Activated CD8-positive, alpha-beta memory T cell treated with anti-CD3 and anti-CD28 coated beads, Interleukin-2, amount 10 ng/mL, durations not matched to agents 7 days and 5 days (primary cell): Measurements from ENCODE around the gene MOK. TPM values are rescaled to one million over a fixed set of nuclear protein-coding genes. Genes with fewer than 3 reads are reported as not detected.
"Not testable (repeated sequence)": the region's sequence is repeated elsewhere in the genome, so short reads cannot be mapped to it uniquely, and the experiment has no call there.

Source experiments
- ATAC-seq: fragments of 150-1000 bp; cut with Tn5 transposase; one replicate; pipeline ENCODE4 v1.10.0; 2021; ENCODE audit warnings: moderate library complexity
- CTCF ChIA-PET: fragments of 350-600 bp; sonication (Branson Sonifier 250); formaldehyde crosslinking; loops from one replicate; lab custom pipeline; 2021; ENCODE audit warnings: antibody characterized with exemption; lab: Charles Lee
- DNase-seq: peaks from one replicate; pipeline ENCODE4 v3.0.0-alpha.2; 2020
- H3K27ac Mint-ChIP-seq: one replicate; pipeline ENCODE4 v1.8.0; 2021; ENCODE audit warnings: mild to moderate bottlenecking, mixed read lengths
- H3K27me3 Mint-ChIP-seq: one replicate; pipeline ENCODE4 v1.8.0; 2021; ENCODE audit warnings: mixed read lengths
- H3K36me3 Mint-ChIP-seq: one replicate; pipeline ENCODE4 v1.8.0; 2021; ENCODE audit warnings: mild to moderate bottlenecking, mixed read lengths
- H3K4me1 Mint-ChIP-seq: one replicate; pipeline ENCODE4 v1.8.0; 2021; ENCODE audit warnings: mixed read lengths
- H3K4me3 Mint-ChIP-seq: one replicate; pipeline ENCODE4 v1.8.0; 2021; ENCODE audit warnings: mild to moderate bottlenecking, moderate library complexity, mixed read lengths
- H3K9me3 Mint-ChIP-seq: one replicate; pipeline ENCODE4 v1.8.0; 2022; ENCODE audit warnings: low read depth, mixed read lengths
- total RNA-seq, 2 experiments: library from RNA; stranded (reverse); gene quantifications; one replicate each; pipeline ENCODE4 v1.2.3, GENCODE V29; 2021

Gene MOK
- total RNA-seq, 2 experiments from 2014 or later, result 3.2 to 3.6 TPM

- peaks cover 61% of the 10 kb centered on the region for H3K4me1 Mint-ChIP-seq
These were observed 14.5 kb upstream of the MOK start, which contains the start of gene ZNF839 for GRCh38 chr14:102319351-102320032. Gene ZNF839, plus strand, starts transcription at chr14:102319746. Its CDS starts 20 bp downstream, at chr14:102319766.

GRCh38 chr14:102318781-102319276 is 13.9 kb upstream of the MOK start:
- Mint-ChIP-seq H3K4me3 (peak overlapping the region; percentile 96), H3K4me1 (peaks cover 66% of the 10 kb centered on the region), H3K27me3 (no peaks in the 10 kb centered on the region), H3K9me3 (no peaks in the 10 kb centered on the region), H3K27ac (peak overlapping the region; percentile 96), H3K36me3 (no peaks in the 10 kb centered on the region)
- no peak for ATAC-seq
- CTCF ChIA-PET, result interaction anchor here (1.0 to 4.9 kb wide), 6 partner anchors 10 to 353 kb away, joined by 3 to 24 read pairs (median 4); partner anchors contain the start of genes CINP and TECPR2
- no peak for DNase-seq

More at GRCh38 chr14:102319351-102320032, 14.5 kb upstream of the MOK start, which contains the start of gene ZNF839:
- ATAC-seq, result peak; percentile 78
- no peaks in the 10 kb centered on the region for H3K36me3 Mint-ChIP-seq
- H3K4me3 Mint-ChIP-seq, result peak within 1 kb of the TSS; percentile 96
- peak; percentile 95 for DNase-seq
- H3K27ac Mint-ChIP-seq, result peak within 1 kb of the TSS; percentile 96
- CTCF ChIA-PET, result interaction anchor here (1.1 to 4.9 kb wide), 7 partner anchors 11 to 354 kb away, joined by 3 to 24 read pairs (median 4); partner anchors contain the start of genes CINP and TECPR2
- no peaks in the 10 kb centered on the region for H3K27me3 Mint-ChIP-seq
- H3K9me3 Mint-ChIP-seq, result no peaks in the 10 kb centered on the region

GRCh38 chr14:102317564-102318248 is 12.7 kb upstream of the MOK start:
- ATAC-seq (no peak), DNase-seq (peak; percentile 67)
- Mint-ChIP-seq H3K27ac (peak overlapping the region; percentile 90), H3K9me3 (no peaks in the 10 kb centered on the region), H3K4me3 (peak overlapping the region; percentile 79), H3K27me3 (no peaks in the 10 kb centered on the region), H3K36me3 (no peaks in the 10 kb centered on the region), H3K4me1 (peaks cover 65% of the 10 kb centered on the region)
- CTCF ChIA-PET, result interaction anchor here (0.6 to 4.9 kb wide), 22 partner anchors 9 to 596 kb away, joined by 3 to 29 read pairs (median 4); partner anchors contain the start of genes CINP, DYNC1H1, HSP90AA1 and MOK

GRCh38 chr14:102316743-102317563 is 12.0 kb upstream of the MOK start:
- peak; percentile 72 for ATAC-seq
- Mint-ChIP-seq H3K9me3 (no peaks in the 10 kb centered on the region), H3K4me3 (peak overlapping the region; percentile 79), H3K27ac (peak overlapping the region; percentile 90), H3K36me3 (no peaks in the 10 kb centered on the region), H3K4me1 (peaks cover 65% of the 10 kb centered on the region), H3K27me3 (no peaks in the 10 kb centered on the region)
- DNase-seq, result peak; percentile 95
- CTCF ChIA-PET, result interaction anchor here (0.6 to 4.9 kb wide), 24 partner anchors 12 to 595 kb away, joined by 3 to 29 read pairs (median 4); partner anchors contain the start of genes CINP, DYNC1H1, HSP90AA1 and MOK

GRCh38 chr14:102316338-102316742 is 11.4 kb upstream of the MOK start:
- peak overlapping the region; percentile 79 for H3K4me3 Mint-ChIP-seq
- H3K9me3 Mint-ChIP-seq, result no peaks in the 10 kb centered on the region
- CTCF ChIA-PET, result interaction anchor here (0.7 to 4.9 kb wide), 16 partner anchors 12 to 352 kb away, joined by 3 to 29 read pairs (median 4); partner anchors contain the start of genes CINP, DYNC1H1, HSP90AA1 and MOK
- ATAC-seq, result no peak
- no peaks in the 10 kb centered on the region for H3K36me3 Mint-ChIP-seq
- DNase-seq, result peak; percentile 57
- peaks cover 60% of the 10 kb centered on the region for H3K4me1 Mint-ChIP-seq
- no peaks in the 10 kb centered on the region for H3K27me3 Mint-ChIP-seq
- H3K27ac Mint-ChIP-seq, result peak overlapping the region; percentile 90

GRCh38 chr14:102315121-102315520 is 10.2 kb upstream of the MOK start:
- CTCF ChIA-PET, result interaction anchor here (0.6 to 2.9 kb wide), 28 partner anchors 10 to 608 kb away, joined by 3 to 63 read pairs (median 5); partner anchors contain the start of genes MOK and WDR20
- no peak overlapping the region for H3K27ac Mint-ChIP-seq
- no peaks in the 10 kb centered on the region for H3K9me3 Mint-ChIP-seq
- DNase-seq, result no peak
- H3K4me1 Mint-ChIP-seq, result peaks cover 48% of the 10 kb centered on the region
- H3K36me3 Mint-ChIP-seq, result no peaks in the 10 kb centered on the region
- peak overlapping the region; percentile 88 for H3K4me3 Mint-ChIP-seq
- H3K27me3 Mint-ChIP-seq, result no peaks in the 10 kb centered on the region
- ATAC-seq, result no peak

GRCh38 chr14:102314242-102315011 is 9.5 kb upstream of the MOK start:
- no peaks in the 10 kb centered on the region for H3K9me3 Mint-ChIP-seq
- peak overlapping the region; percentile 80 for H3K27ac Mint-ChIP-seq
- no peaks in the 10 kb centered on the region for H3K36me3 Mint-ChIP-seq
- CTCF ChIA-PET, result interaction anchor here (0.6 to 2.9 kb wide), 42 partner anchors 9 to 608 kb away, joined by 3 to 63 read pairs (median 4); partner anchors contain the start of genes MOK and WDR20
- peak overlapping the region; percentile 88 for H3K4me3 Mint-ChIP-seq
- ATAC-seq, result peak; percentile 74
- H3K4me1 Mint-ChIP-seq, result peaks cover 47% of the 10 kb centered on the region
- peak; percentile 87 for DNase-seq
- H3K27me3 Mint-ChIP-seq, result no peaks in the 10 kb centered on the region

GRCh38 chr14:102303664-102304063 is 1.3 kb downstream of the MOK start:
- Mint-ChIP-seq H3K36me3 (no peaks in the 10 kb centered on the region), H3K9me3 (no peaks in the 10 kb centered on the region), H3K27me3 (peaks cover 8% of the 10 kb centered on the region), H3K4me1 (peaks cover 11% of the 10 kb centered on the region), H3K27ac (no peak overlapping the region), H3K4me3 (peak overlapping the region; percentile 53)
- CTCF ChIA-PET, result interaction anchor here (1.2 to 4.1 kb wide), 4 partner anchors 9 to 16 kb away, joined by 4 to 63 read pairs (median 17); partner anchors contain the start of gene ZNF839
- DNase-seq (no peak), ATAC-seq (no peak)

- not testable (repeated sequence) for H3K27me3 Mint-ChIP-seq, H3K36me3 Mint-ChIP-seq, H3K9me3 Mint-ChIP-seq, H3K27ac Mint-ChIP-seq, DNase-seq, H3K4me1 Mint-ChIP-seq, ATAC-seq, H3K4me3 Mint-ChIP-seq
- CTCF ChIA-PET, result interaction anchor here (0.9 to 1.4 kb wide), 2 partner anchors 16 to 18 kb away, joined by 3 to 4 read pairs; no protein-coding TSS in a partner anchor
These were observed 6.5 kb downstream of the MOK start for GRCh38 chr14:102298303-102299070.

- H3K27me3 Mint-ChIP-seq, result no peaks in the 10 kb centered on the region
- no peak for DNase-seq
- H3K4me3 Mint-ChIP-seq, result no peak overlapping the region
- ATAC-seq, result no peak
- H3K27ac Mint-ChIP-seq, result no peak overlapping the region
- H3K36me3 Mint-ChIP-seq, result no peaks in the 10 kb centered on the region
- CTCF ChIA-PET, result interaction anchor here (0.9 to 1.4 kb wide), 2 partner anchors 17 to 19 kb away, joined by 3 to 4 read pairs; no protein-coding TSS in a partner anchor
- no peaks in the 10 kb centered on the region for H3K9me3 Mint-ChIP-seq
- no peaks in the 10 kb centered on the region for H3K4me1 Mint-ChIP-seq
These were observed 7.4 kb downstream of the MOK start for GRCh38 chr14:102297436-102298170.
